ENCODE data around the gene DOK6. TPM values are rescaled to one million over a fixed set of nuclear protein-coding genes. Genes with fewer than 3 reads are reported as not detected.

DOK6 gene
- total and polyA plus RNA-seq, 2 of the 13 experiments (the other 11 are each of a cell fraction or from before 2014, with no cell fraction given), result 17.0 to 17.2 TPM

- TF ChIP-seq ZNF660 (CRISPR knock-in tag; IDR thresholded peaks at IDR 0.05; ENCODE audit: borderline replicate concordance, low read depth) (no peak), TSC22D2 (CRISPR knock-in tag; IDR thresholded peaks at IDR 0.05; ENCODE audit: borderline replicate concordance) (0 out of 2 replicates have a peak, but pooled peaks have one; percentile 69), NCOA1 (CRISPR knock-in tag; IDR thresholded peaks at IDR 0.05) (no peak; the same call in 1 of the 2 replicates), FOXA3 (CRISPR knock-in tag; IDR thresholded peaks at IDR 0.05) (peak; percentile 95), EP300 (IDR thresholded peaks at IDR 0.05; ENCODE audit: low read depth in 2 of 2, low read length in 2 of 2) (peak; percentile 76 to 97; a peak in 3 of 4 replicates), EP300 (CRISPR knock-in tag; IDR thresholded peaks at IDR 0.05; ENCODE audit: borderline replicate concordance) (peak; percentile 98), POLR2G (IDR thresholded peaks at IDR 0.05; ENCODE audit: low read depth, low read length) (peak; percentile 40; the same call in 1 of the 2 replicates), BCL6 (CRISPR knock-in tag; IDR thresholded peaks at IDR 0.05) (peak; percentile 94), ZNF101 (CRISPR knock-in tag; IDR thresholded peaks at IDR 0.05; ENCODE audit: borderline replicate concordance, low read depth) (no peak), ZNF496 (CRISPR knock-in tag; IDR thresholded peaks at IDR 0.05; ENCODE audit: insufficient replicate concordance) (no peak), NFE2 (CRISPR knock-in tag; IDR thresholded peaks at IDR 0.05) (no peak), MXD1 (CRISPR knock-in tag; IDR thresholded peaks at IDR 0.05) (no peak), NFRKB (IDR thresholded peaks at IDR 0.05) (no peak), PLSCR1 (CRISPR knock-in tag; IDR thresholded peaks at IDR 0.05; ENCODE audit: borderline replicate concordance) (no peak), SNRNP70 (IDR thresholded peaks at IDR 0.05; ENCODE audit: low read depth, low read length) (no peak), ZBTB26 (CRISPR knock-in tag; IDR thresholded peaks at IDR 0.05; ENCODE audit: borderline replicate concordance) (peak; percentile 71), KIAA2018 (CRISPR knock-in tag; IDR thresholded peaks at IDR 0.05; ENCODE audit: borderline replicate concordance) (no peak), ZSCAN20 (CRISPR knock-in tag; IDR thresholded peaks at IDR 0.05; ENCODE audit: borderline replicate concordance) (no peak), MAF1 (CRISPR knock-in tag; IDR thresholded peaks at IDR 0.05; ENCODE audit: borderline replicate concordance) (no peak)
Observed at GRCh38 chr18:69752737-69753380, 352.2 kb downstream of the DOK6 start (continued).
